Ishikawa (cell line): ENCODE data around the gene BEGAIN.

Source experiments
- CEBPB ChIP-seq: IDR thresholded peaks from 2 replicates; pipeline ENCODE4 v1.6.1; 2012
- EGR1 ChIP-seq: IDR thresholded peaks from 2 replicates; pipeline ENCODE4 v1.6.1; 2012
- EP300 ChIP-seq: IDR thresholded peaks from 2 replicates; pipeline ENCODE4 v1.6.1; 2012; ENCODE audit warnings: borderline replicate concordance
- FOXM1 ChIP-seq: IDR thresholded peaks from 2 replicates; pipeline ENCODE4 v1.6.1; 2012; ENCODE audit warnings: low read depth, borderline replicate concordance
- NFIC ChIP-seq: IDR thresholded peaks from 2 replicates; pipeline ENCODE4 v1.6.1; 2012
- RAD21 ChIP-seq: IDR thresholded peaks from 2 replicates; pipeline ENCODE4 v1.6.1; 2012; ENCODE audit warnings: low read depth
- REST ChIP-seq: IDR thresholded peaks from 2 replicates; pipeline ENCODE4 v1.6.1; 2012; ENCODE audit warnings: low read depth, mild to moderate bottlenecking
- TAF1 ChIP-seq: IDR thresholded peaks from 2 replicates; pipeline ENCODE4 v1.6.1; 2012; ENCODE audit warnings: low read depth, mild to moderate bottlenecking
- TCF12 ChIP-seq: IDR thresholded peaks from 2 replicates; pipeline ENCODE4 v1.6.1; 2012; ENCODE audit warnings: low read depth
- USF1 ChIP-seq: IDR thresholded peaks from 2 replicates; pipeline ENCODE4 v1.6.1; 2012
- YY1 ChIP-seq: IDR thresholded peaks from 2 replicates; pipeline ENCODE4 v1.6.1; 2012; ENCODE audit warnings: low read depth
- ZBTB7A ChIP-seq: IDR thresholded peaks from 2 replicates; pipeline ENCODE4 v1.6.1; 2012; ENCODE audit warnings: low read depth
- TF ChIP-seq, protein P1 (sequence below): IDR thresholded peaks from 2 replicates; pipeline ENCODE4 v1.6.1; 2012

BEGAIN gene

DNA sequence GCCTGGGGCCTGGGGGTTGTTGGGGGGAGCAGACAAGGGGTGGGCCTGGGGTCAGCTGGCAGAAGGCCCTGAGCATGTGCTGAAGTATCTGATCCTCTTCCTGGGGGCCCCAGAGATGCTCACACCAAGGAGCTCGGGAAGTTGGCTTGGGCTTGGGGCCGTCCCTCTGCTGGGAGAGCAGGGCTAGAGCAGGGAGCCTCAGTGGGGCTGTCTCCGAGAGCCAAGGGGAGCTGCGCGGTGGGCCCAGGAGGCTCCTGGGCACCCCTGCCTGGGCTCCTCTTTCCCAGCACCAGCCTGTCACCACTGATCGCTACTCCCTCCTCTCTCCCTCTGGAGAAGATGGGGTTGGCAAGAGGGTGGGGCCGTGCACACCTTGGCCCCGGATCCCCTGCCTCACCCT, 28.3 kb downstream of the BEGAIN start:
- TF ChIP-seq YY1 = no peak
- no peak for TF ChIP-seq TAF1
- TF ChIP-seq ZBTB7A = no peak
- TF ChIP-seq, protein P1, sequence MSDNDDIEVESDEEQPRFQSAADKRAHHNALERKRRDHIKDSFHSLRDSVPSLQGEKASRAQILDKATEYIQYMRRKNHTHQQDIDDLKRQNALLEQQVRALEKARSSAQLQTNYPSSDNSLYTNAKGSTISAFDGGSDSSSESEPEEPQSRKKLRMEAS = no peak
- TF ChIP-seq USF1 = no peak
- no peak for TF ChIP-seq NFIC
- no peak for TF ChIP-seq EP300
- no peak for TF ChIP-seq REST
- TF ChIP-seq TCF12 = no peak
- no peak for TF ChIP-seq EGR1

- TF ChIP-seq NFIC (no peak), USF1 (no peak), TAF1 (no peak), RAD21 (no peak), REST (no peak), CEBPB (no peak), EP300 (no peak), YY1 (no peak), FOXM1 (no peak), ZBTB7A (no peak), EGR1 (no peak)
- TF ChIP-seq, protein P1 = no peak
Observed at GRCh38 chr14:100558226-100558625, 29.0 kb downstream of the BEGAIN start.

- TF ChIP-seq NFIC = no peak
- no peak for TF ChIP-seq EP300
- no peak for TF ChIP-seq YY1
- TF ChIP-seq CEBPB = no peak
- no peak for TF ChIP-seq REST
Observed at GRCh38 chr14:100557658-100558057, 29.6 kb downstream of the BEGAIN start.

GRCh38 chr14:100556936-100557505, 30.2 kb downstream of the BEGAIN start:
- no peak for TF ChIP-seq TCF12

DNA sequence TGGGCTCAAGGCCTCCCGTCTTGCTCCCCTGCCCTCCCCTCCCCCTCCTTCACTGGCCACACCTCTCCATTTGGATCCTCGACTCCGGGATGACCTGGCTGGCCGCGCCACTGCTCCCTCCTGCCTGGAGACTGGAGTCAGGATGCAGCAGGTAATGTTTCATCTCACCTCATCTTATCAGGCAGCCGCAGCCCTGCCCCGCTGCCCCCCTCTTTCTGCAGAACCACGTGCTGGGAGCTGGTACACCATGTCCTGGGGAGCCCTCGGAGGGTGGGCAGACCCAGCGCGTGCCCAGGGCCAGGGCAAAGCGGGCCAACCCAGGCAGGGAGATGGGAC, 31.1 kb downstream of the BEGAIN start:
- TF ChIP-seq TCF12 = no peak
- TF ChIP-seq REST = no peak
